ENCODE data around the gene ZNF611.
A peak's percentile ranks its signal among the peaks of the same experiment; 100 is the strongest.
"Not testable (repeated sequence)": the region's sequence is repeated elsewhere in the genome, so short reads cannot be mapped to it uniquely, and the experiment has no call there.

Gene ZNF611

DNA sequence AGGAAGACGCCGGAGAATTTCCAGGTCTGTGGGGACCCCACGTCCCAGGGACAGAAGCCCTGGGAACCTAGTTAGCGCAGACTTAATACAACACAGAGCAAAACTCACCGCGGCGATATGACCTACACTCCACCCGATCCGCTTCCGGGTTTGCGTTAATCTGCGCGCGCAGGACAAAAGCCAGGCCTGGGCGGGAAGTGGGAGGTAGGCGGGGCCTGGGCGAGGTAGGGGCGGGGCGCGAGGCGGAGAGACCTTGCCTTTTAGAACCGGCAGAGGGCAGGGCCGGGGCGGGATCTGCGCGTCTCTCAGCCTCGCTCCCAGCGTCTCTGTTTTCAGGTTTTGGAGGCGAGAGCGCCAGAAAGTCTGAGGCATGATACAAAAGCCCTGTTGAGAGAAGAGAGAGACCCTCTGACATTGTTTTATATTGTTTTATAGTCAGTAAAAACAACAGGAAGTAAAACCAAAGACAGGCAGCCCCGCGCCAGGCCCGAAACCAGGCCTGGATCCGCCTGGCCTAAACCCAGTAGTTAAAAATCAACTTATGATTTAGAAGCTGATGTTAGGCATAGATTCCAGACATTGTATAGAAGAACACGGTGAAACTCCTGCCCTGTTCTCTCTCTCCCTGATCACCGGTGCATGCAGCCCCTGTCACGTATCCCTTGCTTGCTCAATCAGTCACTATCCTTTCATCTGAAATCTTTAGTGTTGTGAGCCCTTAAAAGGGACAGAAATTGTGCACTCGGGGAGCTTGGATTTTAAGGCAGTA lies at the start of gene ZNF611:
Gene ZNF611 (minus strand): TSS at position 152 of the 769 bp plus-strand sequence. CDS start 19,150 bp downstream, outside the sequence.
- peak; percentile 85 for DNase-seq

DNA sequence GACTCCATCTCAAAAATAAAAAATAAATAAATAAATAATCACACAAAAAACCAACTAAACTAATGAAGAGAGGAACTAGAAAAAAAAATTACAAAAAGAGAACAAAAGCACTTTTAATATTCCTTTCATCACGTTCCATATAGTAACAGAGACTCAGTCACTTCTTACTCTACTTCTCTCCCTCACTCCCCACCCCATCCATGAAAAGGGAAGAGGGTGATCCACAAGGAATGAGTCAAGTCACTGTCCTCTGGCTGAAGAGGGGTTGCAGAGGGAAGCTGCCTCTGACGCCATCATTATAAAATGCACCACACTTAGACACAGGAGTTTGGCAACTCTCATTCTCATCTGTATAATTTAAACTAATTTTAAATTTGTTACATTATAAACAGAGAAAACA lies 48.0 kb upstream of the ZNF611 start:
- DNase-seq, result not testable (repeated sequence)

DNA sequence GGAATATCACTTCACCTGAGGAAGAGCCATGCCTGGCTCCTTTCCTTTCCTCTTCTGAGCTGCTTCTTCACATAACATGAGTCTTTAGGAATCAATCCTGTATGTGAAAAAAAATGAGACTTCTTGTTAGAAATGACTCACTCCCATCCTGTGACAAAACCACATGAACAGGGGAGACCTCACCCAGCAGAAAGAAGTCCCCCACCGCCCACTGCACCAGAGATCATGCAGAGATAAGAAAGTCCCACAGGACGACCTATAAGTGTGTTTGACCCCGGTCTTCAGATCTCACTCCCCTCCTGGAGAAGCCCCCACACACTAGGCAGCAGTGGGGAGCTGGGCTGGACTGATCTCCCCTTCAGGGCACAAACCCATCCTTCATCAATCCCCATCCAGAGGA lies 44.0 kb upstream of the ZNF611 start:
- DNase-seq, result no peak

DNA sequence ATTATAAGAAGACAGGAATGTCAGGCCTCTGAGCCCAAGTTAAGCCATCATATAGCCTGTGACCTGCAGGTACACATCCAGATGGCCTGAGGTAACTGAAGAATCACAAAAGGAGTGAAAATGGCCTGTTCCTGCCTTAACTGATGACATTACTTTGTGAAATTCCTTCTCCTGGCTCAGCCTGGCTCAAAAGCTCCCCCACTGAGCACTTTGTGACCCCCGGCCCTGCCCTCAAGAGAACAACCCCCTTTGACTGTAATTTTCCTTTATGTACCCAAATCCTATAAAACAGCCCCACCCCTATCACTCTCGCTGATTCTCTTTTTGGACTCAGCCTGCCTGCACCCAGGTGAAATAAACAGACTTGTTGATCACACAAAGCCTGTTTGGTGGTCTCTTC lies 21.6 kb upstream of the ZNF611 start:
- DNase-seq, result not testable (repeated sequence)

DNA sequence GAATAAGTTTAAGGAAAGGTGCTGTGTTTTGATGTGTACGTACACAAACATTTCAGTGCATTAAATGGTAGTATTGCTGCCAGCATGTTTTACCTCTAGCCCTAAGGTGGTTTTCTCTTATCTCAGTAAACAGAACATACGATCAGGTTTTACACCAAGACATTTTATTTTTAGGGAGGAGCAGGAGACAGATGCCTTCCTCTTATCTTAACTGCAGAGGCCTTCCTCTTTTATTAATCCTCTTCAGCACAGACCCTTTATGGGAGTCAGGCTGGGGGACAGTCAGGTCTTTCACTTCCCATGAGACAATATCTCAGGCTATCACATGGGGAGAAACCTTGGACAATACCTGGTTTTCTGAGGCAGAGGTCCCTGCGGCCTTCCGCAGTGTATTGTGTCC lies 14.9 kb upstream of the ZNF611 start:
- no peak for DNase-seq

DNA sequence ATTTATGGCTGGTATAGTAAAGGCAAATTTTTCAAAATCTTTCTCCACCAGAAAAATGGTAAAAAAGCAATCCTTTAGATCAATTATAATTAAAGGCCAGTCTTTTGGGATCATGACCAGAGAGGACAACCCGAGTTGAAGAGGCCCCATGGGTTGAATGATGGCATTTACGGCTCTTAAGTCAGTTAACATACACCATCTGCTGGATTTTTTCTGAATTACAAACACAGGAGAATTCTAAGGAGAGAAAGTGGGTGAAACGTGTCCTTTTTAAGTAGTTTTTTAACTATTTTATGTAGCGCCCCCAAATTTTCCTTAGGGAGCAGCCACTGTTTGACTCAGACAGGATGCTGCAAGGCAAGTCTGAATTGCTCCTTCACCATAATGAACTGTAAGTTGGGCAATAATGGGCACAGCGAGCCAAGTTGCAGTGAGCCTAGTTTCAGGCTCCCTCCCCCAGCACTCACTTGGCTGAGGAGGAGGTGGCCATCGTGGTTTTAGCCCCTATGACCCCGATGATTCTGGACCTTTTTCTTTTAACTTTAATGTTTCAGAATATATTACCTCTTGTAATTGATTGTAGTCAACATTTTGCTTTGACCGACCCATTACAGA lies 13.6 kb upstream of the ZNF611 start:
- DNase-seq, result no peak

DNA sequence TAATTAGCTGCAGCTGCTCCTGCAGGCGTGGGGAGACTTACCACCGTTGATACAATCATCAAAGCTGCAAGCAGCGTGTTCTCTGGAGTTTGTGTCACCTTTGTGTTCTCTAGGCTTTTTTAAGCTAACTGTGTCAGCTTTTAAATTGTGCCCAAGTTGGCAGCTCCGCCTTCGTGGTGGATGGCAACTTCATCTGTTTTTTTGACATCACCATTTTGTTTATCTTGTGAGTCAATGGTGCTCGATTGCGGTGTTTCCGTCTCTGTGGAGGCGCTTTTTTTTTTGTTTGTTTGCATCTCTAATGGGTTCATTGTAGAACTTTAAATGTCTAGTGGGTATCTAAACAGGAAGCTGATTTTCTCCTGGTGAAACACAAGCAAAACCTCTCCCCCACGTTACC lies 11.1 kb upstream of the ZNF611 start:
- DNase-seq, result not testable (repeated sequence)

DNA sequence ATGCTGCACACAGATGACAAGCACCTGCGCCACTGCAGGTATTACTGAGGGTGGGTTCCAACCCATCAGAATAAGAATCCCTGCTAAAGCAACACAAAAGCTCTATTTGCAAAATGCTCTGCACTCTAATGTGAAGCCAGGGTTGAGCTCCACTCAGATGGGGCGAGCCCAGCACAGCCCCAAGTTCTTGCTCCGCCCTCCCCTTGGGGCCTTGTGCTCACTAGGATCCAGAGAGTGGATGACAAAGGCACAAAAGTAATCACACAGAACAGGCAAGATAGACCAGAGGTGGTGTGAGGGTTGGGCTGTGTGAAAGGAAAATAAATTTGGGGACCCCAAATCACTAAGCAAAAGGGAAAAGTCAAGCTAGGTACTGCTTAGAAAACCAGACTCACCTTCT lies 8.2 kb upstream of the ZNF611 start:
- no peak for DNase-seq

DNA sequence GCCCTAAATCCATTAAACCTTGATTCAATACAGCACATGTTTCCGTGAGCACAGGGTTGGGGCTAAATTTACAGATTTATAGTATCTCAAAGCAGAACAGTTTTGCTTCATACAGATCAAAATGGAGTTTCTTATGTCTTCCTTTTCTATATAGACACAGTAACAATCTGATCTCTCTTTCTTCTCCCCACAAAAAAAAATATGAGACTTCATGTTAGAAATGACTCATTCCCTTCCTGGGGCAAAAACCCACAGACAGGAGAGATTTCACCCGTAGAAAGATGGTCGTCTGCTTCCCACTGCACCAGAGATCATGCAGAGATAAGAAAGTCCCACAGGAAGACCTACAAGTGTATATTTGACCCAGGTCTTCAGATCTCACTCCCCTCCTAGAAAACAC lies 7.7 kb upstream of the ZNF611 start:
- DNase-seq, result no peak

DNA sequence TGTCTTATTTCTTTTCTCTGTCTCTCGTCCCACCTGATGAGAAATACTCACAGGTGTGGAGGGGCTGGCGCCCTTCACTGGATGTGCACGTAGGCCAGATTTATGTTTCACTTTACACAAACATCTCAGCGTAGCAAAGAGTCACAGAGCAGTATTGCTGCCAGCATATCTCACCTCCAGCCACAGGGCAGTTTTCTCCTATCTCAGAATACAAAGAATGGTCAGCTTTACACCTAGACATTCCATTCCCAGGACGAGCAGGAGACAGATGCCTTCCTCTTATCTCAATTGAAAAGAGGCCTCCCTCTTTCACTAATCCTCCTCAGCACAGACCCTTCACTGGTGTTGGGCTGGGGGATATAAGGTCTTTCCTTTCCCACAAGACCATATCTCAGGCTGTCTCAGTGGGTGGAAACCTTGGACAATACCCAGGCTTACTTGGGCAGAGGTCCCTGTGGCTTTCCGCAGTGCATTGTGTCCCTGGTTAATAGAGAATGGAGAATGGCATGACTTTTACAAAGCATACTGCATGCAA lies 7.2 kb upstream of the ZNF611 start:
- no peak for DNase-seq

DNA sequence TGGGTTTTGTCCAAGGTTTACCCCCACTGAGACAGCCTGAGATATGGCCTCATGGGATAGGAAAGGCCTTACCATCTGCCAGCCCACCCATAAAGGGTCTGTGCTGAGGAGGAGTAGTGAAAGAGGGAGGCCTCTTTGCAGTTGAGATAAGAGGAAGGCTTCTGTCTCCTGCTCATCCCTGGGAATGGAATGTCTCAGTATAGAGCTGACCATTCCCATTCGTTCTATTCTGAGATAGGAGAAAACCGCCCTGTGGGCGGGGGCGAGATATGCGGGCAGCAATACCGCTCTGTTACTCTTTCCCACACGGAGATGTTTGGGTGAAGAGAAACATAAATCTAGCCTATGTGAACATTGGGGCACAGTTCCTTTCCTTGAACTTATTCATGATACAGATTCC lies 6.5 kb upstream of the ZNF611 start:
- DNase-seq, result not testable (repeated sequence)

DNA sequence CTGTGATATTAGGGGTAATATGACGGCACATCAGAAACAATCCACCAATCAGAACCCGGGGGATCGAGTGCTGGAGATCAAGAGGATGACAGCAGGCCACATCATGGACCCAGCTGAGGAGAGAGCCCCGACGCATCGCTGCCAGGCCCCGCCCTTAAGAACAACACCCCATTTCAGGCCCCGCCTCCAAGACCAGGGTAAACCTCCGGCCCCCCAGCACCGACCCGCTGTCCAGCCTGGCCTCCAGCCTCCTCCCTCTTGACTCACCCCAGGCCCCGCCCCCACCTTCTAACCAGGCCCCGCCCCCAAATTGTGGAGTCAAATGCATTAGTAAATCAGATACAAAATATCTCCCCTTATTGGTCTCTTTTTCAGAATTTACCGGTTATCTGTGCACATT lies 4.7 kb upstream of the ZNF611 start:
- DNase-seq, result no peak

DNA sequence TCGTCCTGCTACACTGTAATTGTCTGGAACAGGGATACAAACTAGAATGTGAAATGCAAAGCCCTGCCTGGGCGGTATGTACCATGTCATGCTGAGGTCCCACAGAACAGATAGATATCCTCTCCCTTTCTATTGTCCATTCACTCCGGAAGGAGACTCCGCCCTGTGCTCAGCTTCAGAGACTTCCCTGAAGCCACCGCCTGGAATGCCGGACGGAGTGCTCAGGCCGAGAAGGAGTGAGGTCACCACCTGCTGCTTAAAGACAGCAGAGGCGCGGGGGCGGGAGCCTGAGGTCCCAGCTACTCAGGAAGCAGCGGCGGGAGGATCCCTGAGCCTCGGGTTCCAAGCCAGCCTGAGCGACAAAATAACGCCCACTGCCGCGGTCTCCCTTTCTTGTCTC lies 890 bp upstream of the ZNF611 start:
- DNase-seq, result no peak

DNA sequence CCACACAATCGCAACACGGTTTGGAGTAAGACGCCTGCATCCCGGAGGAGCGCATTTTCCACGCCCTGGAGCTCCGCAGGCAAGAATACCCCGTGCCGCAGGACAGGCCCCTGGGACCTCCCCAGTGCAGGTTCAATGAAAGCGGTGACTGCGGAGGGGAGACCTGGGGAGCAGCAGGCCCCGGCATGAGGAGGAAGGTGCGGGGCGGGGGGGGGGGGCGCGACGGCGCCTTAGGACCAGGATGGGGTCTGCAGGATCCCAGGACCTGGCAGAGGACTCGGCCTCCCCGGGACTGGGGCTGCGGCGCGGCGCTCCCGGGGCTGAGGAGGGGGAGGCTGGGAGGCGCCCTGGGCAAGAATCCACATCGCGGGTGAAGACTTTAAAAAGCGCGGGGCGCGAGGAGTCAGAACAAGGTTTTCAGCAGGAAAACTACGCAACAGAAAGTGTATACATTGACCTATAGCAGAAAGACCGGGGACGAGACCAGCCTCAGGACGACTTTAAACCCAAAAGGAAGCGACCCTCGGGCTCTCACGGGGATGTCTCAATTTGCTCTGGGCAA lies 432 bp downstream of the ZNF611 start:
- DNase-seq, result no peak

DNA sequence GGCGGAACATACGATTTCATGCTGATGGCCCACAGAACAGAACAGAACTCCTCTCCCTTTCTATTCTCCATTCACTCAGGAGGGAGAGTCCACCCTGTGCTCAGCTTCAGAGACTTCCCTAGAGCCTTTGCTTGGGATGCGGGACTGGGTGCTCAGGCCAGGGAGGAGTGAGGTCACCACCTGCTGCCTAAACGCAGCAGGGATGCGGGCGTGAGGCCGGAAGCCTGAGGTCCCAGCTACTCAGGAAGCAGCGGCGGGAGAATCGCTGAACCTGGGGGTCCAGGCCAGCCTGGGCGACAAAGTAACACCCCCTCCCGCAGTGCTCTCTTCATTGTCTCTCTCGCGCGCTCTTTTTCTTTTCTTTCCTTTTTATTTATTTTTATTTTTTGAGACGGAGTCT lies 8.8 kb downstream of the ZNF611 start:
- DNase-seq, result not testable (repeated sequence)

DNA sequence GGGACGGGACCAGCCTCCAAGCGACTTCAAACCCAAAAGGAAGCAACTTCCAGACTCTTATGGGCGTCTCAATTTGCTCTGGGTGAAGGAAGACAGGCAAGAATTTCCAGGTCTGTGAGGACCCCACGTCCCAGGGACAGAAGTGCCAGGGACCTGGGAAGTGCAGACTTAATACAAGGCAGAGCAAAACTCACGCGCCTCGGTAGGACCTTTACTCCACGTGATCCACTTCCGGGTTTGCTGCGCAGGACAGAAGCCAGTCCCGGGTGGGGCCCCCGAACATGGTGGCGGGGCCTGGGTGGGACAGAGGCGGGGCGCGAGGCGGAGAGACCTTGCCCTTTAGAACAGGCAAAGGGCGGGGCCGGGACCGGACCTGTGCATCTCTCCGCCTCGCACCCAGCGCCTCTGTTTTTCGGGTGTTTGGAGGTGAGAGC lies 9.3 kb downstream of the ZNF611 start:
- DNase-seq, result no peak

DNA sequence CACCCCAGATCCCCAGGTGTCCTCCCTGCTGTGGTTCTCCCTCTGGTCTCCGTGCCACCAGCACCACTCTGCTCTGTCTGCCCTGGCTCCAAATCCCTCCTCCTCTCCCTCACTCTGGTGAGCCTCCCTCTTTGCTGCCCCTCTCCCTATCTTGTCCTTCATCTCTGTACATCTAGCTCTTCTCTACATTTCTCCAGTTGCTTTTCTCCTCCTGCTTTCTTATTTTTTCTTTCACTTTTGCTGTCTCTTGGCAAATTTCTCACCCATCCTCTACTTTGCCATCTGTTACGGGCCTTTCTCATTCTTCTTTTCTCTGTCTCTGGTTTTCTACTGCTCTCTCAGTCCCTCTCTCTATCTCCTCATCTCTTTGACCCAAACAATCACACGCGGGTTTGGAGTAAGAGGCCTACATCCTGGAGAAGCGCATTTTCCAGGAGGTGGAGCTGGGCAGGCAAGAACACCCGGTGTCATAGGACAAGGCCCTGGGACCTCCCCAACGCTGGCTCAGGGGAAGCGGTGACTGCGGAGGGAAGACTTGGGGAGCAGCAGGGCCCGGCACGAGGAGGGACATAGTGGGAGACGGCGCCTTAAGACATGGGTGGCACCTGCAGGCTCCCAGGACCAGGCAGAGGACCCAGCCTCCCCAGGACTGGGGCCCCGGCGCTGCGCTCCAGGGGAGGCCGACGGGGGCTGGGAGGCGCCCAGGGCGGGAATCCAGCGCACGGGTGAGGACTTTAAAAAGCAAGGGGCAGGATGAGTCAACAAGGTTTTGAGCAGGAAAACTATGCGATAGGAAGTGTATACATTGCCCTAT lies 9.9 kb downstream of the ZNF611 start:
- no peak for DNase-seq

DNA sequence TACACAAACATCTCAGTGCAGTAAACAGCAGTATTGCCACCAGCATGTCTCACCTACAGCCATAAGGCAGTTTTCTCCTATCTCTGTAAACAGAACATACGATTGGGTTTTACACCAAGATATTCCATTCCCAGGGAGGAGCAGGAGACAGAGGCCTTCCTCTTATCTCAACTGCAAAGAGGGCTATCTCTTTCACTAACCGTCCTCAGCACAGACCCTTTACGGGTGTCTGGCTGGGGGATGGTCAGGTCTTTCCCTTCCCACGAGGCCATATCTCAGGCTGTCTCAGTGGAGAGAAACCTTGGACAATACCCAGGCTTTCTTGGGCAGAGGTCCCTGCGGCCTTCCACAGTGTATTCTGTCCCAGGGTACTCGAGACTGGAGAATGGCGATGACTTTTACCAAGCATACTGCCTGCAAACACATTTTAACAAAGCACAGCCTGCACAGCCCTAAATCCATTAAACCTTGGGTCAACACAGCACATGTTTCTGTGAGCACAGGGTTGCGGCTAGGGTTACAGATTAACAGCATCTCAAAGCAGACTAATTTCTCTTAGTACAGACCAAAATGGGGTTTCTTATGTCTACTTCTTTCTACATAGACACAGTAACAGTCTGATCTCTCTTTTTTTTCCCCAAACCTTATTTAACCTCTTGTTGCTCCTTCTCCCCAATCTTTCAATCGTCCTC lies 10.8 kb downstream of the ZNF611 start:
- not testable (repeated sequence) for DNase-seq

DNA sequence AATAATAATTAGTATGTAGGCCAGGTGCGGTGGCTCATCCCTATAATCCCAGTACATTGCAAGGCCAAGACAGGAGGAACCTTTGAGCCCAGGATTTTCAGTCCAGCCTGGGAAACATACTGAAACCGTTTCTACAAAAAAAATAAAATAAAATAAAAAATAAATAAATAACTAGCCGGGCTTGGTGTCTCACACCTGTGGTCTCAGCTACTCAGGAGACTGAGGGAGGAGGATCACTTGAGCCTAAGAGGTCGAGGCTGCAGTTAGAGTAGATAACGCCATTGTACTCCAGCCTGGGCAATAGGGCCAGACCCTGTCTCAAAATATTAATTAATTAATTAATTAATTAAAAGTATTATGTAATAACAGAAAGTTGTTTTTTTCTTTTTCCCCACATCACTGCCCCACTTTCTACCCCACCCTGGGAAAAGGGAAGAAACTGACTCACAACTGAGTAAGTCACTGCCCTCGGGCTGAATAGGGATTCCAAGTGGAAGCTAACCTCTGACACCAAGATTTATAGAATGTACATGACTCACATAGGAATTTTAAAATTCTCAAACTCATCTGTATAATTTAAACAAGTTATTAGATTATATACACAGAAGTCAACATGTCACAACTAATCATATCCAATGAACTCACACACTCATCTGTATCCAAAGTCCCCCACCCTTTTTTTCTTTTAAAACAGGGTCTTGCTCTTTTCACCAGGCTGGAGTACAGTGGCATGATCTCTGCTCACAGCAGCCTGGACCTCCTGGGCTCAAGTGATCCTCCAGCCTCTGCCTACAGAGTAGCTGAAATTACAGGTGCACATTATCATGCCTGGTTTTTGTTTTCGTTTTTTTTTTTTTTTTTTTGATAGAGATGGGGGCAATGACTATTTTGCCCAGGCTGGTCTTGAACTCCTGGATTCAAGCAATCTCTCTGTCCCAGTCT lies 12.5 kb downstream of the ZNF611 start:
- DNase-seq, result no peak

DNA sequence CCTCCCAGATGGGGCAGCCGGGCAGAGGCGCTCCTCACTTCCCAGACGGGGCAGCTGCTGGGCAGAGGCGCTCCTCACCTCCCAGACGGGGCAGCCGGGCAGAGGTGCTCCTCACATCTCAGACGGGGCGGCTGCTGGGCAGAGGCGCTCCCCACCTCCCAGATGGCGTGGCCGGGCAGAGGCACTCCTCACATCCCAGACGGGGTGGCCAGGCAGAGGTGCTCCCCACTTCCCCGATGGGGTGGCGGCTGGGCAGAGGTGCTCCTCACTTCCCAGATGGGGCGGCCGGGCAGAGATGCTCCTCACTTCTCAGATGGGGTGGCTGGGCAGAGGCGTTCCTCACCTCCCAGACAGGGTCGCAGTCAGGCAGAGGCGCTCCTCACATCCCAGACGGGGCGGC lies 14.3 kb downstream of the ZNF611 start:
- not testable (repeated sequence) for DNase-seq

DNA sequence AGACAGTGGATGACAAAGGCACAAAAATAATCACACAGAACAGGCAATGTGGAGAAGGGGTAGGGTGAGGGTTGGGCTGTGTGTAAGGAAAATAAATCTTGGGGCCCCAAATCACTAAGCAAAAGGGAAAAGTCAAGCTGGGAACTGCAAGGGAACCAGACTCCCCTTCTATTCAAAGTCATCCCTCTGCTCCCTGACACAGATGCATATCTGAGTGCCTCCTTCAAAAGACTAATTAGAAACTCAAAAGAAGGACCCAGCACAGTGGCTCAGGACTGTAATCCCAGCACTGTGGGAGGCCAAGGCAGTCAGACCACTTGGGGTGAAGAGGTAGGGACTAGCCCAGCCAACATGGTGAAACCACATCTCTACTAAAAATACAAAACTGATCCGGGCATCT lies 18.3 kb downstream of the ZNF611 start:
- no peak for DNase-seq
